Psoas muscle (tissue), 8 donors: ENCODE data around the gene AMHR2. TPM values are rescaled to one million over a fixed set of nuclear protein-coding genes. Genes with fewer than 3 reads are reported as not detected.

Source experiments
- ATAC-seq, 4 donors: fragments of 200-7000 bp; cut with Tn5 transposase; one replicate each; pipeline ENCODE4 v1.9.1; 2020; ENCODE audit warnings: moderate library complexity in 3 of 4, mild to moderate bottlenecking in 2 of 4
- DNase-seq, 2 donors: peaks; one replicate each; pipeline ENCODE4 v3.0.0-alpha.2; 2020
- H3K27ac ChIP-seq: fragments of 200-600 bp; one replicate; pipeline ENCODE4 v1.8.0; 2022
- H3K27me3 ChIP-seq, 3 donors: fragments of 200-600 bp in 1 of 3; one replicate each; pipeline versions ENCODE4 v1.6.1 to v1.8.0; 2013 to 2022; ENCODE audit warnings: low read length in 2 of 3, mild to moderate bottlenecking in 2 of 3, moderate library complexity in 1 of 3; ENCODE audit not compliant: insufficient read depth in 3 of 3
- H3K36me3 ChIP-seq, 2 donors: fragments of 200-600 bp in 1 of 2; one replicate each; pipeline versions ENCODE4 v1.6.1 to v1.8.0; 2013 to 2022; ENCODE audit warnings: low read depth in 1 of 2, mild to moderate bottlenecking in 1 of 2, moderate library complexity in 1 of 2; ENCODE audit not compliant: insufficient read depth in 1 of 2
- H3K4me1 ChIP-seq: fragments of 200-600 bp; one replicate; pipeline ENCODE4 v1.8.0; 2022
- H3K4me3 ChIP-seq: fragments of 200-600 bp; one replicate; pipeline ENCODE4 v1.8.0; 2022; ENCODE audit warnings: mild to moderate bottlenecking
- H3K9me3 ChIP-seq: fragments of 200-600 bp; one replicate; pipeline ENCODE4 v1.8.0; 2022
- WGBS, 3 donors: extraction: QIAGEN DNeasy Blood & Tissue Kit; methylation state at CpG; one replicate each; pipeline versions ENCODE4 v1.1.6 to v1.1.7; 2013; 5-methylcytosine and 5-hydroxymethylcytosine counted together
- intact Hi-C, 2 donors: fragments of 100-400 bp; cut with DNase I; formaldehyde crosslinking; loops; one replicate each; pipeline versions ENCODE4 v1.11.0 to v1.14.2; 2022
- polyA plus RNA-seq, 3 donors: library from polyadenylated mRNA; stranded (reverse); fragments of 200-250 nt; gene quantifications; one replicate each; pipeline ENCODE4 v1.2.3, GENCODE V29; 2013
- total RNA-seq, 4 donors: library from RNA; stranded (reverse); fragmentation: NEBNext Ultra II Directional in 2 of 4; extraction: Animal tissue kit (Norgen Biotek cat#: 25700) in 2 of 4; gene quantifications; one replicate each; pipeline versions ENCODE4 v1.2.1 to v1.2.4, GENCODE V29; 2021 to 2023
- TF ChIP-seq, protein P1 (sequence below): fragments of 200-600 bp; IDR thresholded peaks from one replicate; pipeline ENCODE4 v1.8.0; 2022; ENCODE audit warnings: antibody characterized with exemption
- donor health status: healthy with polysubstance abuse.
- donor health status: DM: no; HTN: no; CAD: no; lungs with moderate emphysema.
- donor health status: Bipolar disorder and iron deficiency.
- donor health status: healthy.
- donor health status: DM: yes; HTN: yes; CAD: no.
- donor health status: DM: no; HTN: no; CAD: no.
- donor health status: DM: no; HTN: no; CAD: no.
- donor health status: DM: yes; HTN: yes; CAD: no.

The AMHR2 gene
- total and polyA plus RNA-seq, 7 donors, result 0.40 to 1.6 (median 0.84) TPM

DNA sequence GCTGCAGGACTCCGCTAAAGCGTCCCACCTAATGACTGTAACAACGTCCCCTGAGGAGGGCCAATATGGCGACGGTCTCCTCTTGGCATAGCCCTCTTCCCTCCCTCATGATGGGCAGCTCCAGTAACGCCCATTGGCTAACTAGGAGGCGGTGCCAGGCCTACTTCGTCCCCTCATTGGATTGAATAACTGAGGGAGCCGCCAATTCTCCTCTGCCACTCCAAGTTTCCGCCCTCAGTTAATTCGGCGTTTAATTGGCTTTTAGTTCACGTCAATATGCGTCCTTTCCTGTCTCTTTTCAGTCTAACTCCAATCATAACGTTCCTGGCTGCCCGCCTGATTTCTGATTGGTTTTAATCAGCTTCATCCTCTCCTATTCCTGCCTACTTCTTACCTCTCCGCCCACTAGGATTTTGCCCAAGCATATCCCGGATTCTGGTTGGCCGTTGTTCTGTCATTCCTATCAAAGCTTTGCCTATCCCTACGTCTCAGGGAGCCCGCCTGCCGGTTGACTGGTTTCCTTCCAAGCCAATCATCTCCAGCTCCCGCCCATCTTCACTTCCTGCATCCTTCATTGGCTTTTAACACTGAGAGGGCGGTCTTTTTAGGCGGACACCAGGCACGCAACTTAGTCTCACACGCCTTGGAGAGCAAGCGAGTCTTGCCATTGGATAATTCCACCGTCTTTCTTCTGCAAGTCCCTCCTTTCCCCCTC lies 44.1 kb upstream of the AMHR2 start:
- WGBS, 3 donors, result 0% methylated on average over 29 of the region's 29 CpGs
- H3K9me3 ChIP-seq, result no peaks in the 10 kb centered on the region
- intact Hi-C loops, result no loop called here
- H3K27me3 ChIP-seq, result no peaks in the 10 kb centered on the region
- TF ChIP-seq, protein P1, sequence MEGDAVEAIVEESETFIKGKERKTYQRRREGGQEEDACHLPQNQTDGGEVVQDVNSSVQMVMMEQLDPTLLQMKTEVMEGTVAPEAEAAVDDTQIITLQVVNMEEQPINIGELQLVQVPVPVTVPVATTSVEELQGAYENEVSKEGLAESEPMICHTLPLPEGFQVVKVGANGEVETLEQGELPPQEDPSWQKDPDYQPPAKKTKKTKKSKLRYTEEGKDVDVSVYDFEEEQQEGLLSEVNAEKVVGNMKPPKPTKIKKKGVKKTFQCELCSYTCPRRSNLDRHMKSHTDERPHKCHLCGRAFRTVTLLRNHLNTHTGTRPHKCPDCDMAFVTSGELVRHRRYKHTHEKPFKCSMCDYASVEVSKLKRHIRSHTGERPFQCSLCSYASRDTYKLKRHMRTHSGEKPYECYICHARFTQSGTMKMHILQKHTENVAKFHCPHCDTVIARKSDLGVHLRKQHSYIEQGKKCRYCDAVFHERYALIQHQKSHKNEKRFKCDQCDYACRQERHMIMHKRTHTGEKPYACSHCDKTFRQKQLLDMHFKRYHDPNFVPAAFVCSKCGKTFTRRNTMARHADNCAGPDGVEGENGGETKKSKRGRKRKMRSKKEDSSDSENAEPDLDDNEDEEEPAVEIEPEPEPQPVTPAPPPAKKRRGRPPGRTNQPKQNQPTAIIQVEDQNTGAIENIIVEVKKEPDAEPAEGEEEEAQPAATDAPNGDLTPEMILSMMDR, result no peak
- peak overlapping the region; percentile 97 for H3K27ac ChIP-seq
- DNase-seq (peak; percentile 97 to 99), ATAC-seq (peak; percentile 82 to 84 (median 83))
- H3K4me3 ChIP-seq, result peak overlapping the region; percentile 72
- peaks cover 7 to 34% of the 10 kb centered on the region in 2 donors for H3K36me3 ChIP-seq
- H3K4me1 ChIP-seq, result peaks cover 42% of the 10 kb centered on the region

DNA sequence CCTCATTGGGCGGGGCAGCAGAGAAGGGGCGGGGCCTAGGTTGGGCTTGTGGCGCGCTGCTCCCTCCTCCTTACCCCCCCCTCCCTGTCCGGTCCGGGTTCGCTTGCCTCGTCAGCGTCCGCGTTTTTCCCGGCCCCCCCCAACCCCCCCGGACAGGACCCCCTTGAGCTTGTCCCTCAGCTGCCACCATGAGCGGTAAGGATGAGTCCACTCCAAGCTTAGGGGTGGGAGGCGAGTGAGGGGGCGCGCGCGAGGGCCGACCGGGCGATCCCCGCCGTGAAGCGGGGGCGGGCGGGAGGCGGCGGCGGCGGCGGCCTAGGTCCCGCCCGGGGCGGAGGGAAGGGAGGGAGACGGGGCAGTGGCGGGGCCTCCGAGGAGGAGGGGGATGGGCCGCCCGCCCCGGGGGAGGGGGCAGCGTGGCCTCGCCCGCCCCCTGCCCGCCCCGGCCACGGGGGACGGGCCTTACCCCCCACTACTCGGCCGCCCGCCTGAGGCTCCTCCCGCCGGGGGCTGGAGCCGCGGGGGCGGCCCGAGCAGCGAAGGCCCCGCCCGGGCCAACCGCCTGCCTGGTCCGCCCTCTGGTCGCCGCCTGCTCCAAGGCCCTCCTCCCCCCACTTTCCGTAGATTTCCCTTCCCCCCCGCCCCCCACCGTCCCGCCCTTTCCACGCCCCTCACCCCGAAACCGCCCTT lies 43.4 kb upstream of the AMHR2 start, which contains the start of gene SP1:
Gene SP1 (plus strand): TSS at position 73 of the 690 bp plus-strand sequence. CDS start 116 bp downstream, at position 189.
- H3K4me3 ChIP-seq, result peak within 1 kb of the TSS; percentile 72
- 0 to 1% (median 1%) methylated on average over 15 to 67 of the region's 71 CpGs for WGBS, 3 donors
- no peaks in the 10 kb centered on the region for H3K27me3 ChIP-seq
- H3K36me3 ChIP-seq, result peaks cover 7 to 41% of the 10 kb centered on the region in 2 donors
- ATAC-seq (peak; percentile 47 to 68 (median 64)), DNase-seq (peak; percentile 92 to 95)
- H3K9me3 ChIP-seq, result no peaks in the 10 kb centered on the region
- TF ChIP-seq, protein P1, result no peak
- H3K4me1 ChIP-seq, result peaks cover 46% of the 10 kb centered on the region
- intact Hi-C loops, result no loop called here
- peak within 1 kb of the TSS; percentile 97 for H3K27ac ChIP-seq

DNA sequence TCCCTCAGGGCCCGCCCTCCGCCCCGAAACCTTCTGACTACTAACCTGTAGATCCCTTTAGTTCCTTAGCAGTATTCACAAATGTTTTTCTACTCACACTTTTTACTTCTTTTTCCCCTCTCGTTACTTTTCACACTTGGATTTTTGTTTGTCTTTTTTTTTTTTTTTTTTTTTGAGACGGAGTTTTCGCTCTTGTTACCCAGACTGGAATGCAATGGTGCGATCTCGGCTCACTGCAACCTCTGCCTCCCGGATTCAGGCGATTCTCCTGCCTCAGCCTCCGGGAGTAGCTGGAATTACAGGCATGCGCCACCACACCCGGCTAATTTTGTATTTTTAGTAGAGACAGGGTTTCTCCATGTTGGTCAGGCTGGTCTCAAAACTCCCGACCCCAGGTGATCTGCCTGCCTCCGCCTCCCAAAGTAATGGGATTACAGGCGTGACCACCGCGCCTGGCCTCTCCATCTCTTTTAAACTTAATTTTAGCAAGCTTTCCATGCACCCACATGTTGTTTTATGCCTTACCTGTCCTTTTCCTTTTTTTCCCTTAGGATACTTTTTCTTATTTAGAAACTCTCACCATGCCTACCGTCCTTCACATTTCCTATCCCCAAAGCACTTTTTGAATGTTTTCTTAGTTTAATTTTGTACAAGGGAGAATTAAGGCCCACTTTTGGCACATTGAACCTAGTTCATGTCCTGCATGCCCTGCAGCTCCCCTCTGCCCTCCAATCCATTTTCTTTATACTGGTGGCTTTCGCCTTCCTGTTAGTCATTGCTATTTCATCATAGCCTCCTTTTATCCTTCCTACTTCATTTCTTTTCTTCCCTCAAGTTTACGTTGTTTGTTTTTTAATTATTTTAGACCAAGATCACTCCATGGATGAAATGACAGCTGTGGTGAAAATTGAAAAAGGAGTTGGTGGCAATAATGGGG lies 42.6 kb upstream of the AMHR2 start:
- WGBS, 3 donors, result 9 to 17% (median 13%) methylated on average over 20 to 21 of the region's 21 CpGs
- intact Hi-C loops, result no loop called here

More for the DNA sequence above, 42.6 kb upstream of the AMHR2 start:
- Histone ChIP-seq H3K4me1 (peaks cover 54% of the 10 kb centered on the region), H3K27ac (peak overlapping the region; percentile 97), H3K27me3 (no peaks in the 10 kb centered on the region), H3K36me3 (peaks cover 7 to 49% of the 10 kb centered on the region in 2 donors), H3K4me3 (peak overlapping the region; percentile 72), H3K9me3 (no peaks in the 10 kb centered on the region)
- TF ChIP-seq, protein P1, result no peak
- no peak for ATAC-seq
- peak in 1 of 2 donors; percentile 23 for DNase-seq
